ENCODE data around the gene CDS1. TPM values are rescaled to one million over a fixed set of nuclear protein-coding genes. Genes with fewer than 3 reads are reported as not detected.

The CDS1 gene
- total RNA-seq, 2 donors from 2014 or later = 0.27 to 0.63 TPM

DNA sequence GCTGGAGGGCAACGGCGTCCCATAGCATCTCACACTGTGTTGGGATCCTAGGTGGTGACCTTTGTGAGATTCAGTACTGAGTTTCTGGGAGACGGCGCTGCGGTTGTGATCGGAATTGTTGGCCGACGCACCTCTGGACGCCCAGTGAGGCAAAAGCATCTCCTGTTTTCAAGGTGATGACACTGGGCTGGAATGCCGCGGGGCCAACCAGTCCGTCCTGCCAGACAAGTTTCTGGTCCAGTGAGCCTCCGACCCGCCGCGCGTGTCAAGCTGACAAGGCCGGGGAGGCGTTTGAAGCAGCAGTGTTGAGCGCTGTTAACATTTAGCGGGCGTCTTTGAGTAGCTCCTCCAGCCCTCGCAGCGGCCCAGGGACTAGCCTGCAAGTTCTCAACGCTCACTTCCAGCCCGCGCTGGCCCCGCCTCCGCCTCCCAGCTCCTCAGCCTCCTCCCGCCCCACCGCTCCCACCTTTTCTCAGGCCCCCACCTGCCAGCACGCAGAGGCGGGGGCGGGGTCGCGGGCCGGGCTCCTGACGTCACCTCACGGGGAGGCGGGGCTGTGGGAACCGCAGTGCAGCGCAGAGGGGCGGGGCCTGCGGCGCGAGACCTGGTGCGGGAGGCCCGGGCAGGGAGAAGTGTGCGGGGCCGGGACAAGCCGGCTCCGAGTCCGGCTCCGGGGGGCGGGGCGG is 482 bp upstream of the CDS1 start:
- Histone ChIP-seq H3K36me3 (no peaks in the 10 kb centered on the region), H3K27me3 (replicated peaks; ENCODE audit: insufficient read depth) (no peaks in the 10 kb centered on the region), H3K4me1 (ENCODE audit: control insufficient read depth in 1 of 2, low read depth in 2 of 2) (peaks cover 0 to 10% of the 10 kb centered on the region in 2 donors), H3K9me3 (no peaks in the 10 kb centered on the region), H3K27ac (no peak overlapping the region), H3K4me3 (peak overlapping the region; percentile 77)
- TF ChIP-seq, protein P1, sequence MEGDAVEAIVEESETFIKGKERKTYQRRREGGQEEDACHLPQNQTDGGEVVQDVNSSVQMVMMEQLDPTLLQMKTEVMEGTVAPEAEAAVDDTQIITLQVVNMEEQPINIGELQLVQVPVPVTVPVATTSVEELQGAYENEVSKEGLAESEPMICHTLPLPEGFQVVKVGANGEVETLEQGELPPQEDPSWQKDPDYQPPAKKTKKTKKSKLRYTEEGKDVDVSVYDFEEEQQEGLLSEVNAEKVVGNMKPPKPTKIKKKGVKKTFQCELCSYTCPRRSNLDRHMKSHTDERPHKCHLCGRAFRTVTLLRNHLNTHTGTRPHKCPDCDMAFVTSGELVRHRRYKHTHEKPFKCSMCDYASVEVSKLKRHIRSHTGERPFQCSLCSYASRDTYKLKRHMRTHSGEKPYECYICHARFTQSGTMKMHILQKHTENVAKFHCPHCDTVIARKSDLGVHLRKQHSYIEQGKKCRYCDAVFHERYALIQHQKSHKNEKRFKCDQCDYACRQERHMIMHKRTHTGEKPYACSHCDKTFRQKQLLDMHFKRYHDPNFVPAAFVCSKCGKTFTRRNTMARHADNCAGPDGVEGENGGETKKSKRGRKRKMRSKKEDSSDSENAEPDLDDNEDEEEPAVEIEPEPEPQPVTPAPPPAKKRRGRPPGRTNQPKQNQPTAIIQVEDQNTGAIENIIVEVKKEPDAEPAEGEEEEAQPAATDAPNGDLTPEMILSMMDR (IDR thresholded peaks at IDR 0.05) = no peak
- no peak for ATAC-seq (ENCODE audit: insufficient number of reproducible peaks, low FRiP score, low read depth)
- DNase-seq (ENCODE audit: low spot score) = peak; percentile 43

DNA sequence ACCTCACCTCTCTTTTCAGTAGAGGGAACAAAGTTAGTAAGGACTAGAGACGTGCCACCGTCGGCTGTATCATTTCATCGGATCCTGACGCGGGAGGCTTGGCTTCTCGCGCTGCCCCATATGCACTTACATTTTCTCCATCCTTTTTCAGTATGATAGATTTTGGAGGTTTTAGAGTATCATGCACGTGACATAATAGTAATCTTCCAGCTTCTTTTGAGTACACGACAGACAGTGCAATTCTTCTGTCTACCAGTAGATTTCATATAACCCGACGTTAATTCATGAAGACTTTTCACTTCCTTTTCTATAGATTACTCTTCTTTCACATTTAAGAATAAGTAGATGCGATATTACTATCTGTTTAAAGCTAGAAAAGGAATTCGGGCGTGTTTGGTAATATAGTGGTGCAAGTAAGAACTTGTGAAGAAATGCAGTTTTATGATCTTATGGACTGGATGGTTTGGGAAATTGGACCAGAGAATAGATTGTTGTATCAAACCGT is 1.0 kb downstream of the CDS1 start:
- no peaks in the 10 kb centered on the region for H3K36me3 ChIP-seq
- peaks cover 0 to 10% of the 10 kb centered on the region in 2 donors for H3K4me1 ChIP-seq (ENCODE audit: control insufficient read depth in 1 of 2, low read depth in 2 of 2)
- peak overlapping the region; percentile 77 for H3K4me3 ChIP-seq
- TF ChIP-seq, protein P1 (IDR thresholded peaks at IDR 0.05) = peak; percentile 9
- ATAC-seq (ENCODE audit: insufficient number of reproducible peaks, low FRiP score, low read depth) = no peak
- no peak for DNase-seq (ENCODE audit: low spot score)
- H3K27me3 ChIP-seq (replicated peaks; ENCODE audit: insufficient read depth) = no peaks in the 10 kb centered on the region
- no peak overlapping the region for H3K27ac ChIP-seq
- no peaks in the 10 kb centered on the region for H3K9me3 ChIP-seq

DNA sequence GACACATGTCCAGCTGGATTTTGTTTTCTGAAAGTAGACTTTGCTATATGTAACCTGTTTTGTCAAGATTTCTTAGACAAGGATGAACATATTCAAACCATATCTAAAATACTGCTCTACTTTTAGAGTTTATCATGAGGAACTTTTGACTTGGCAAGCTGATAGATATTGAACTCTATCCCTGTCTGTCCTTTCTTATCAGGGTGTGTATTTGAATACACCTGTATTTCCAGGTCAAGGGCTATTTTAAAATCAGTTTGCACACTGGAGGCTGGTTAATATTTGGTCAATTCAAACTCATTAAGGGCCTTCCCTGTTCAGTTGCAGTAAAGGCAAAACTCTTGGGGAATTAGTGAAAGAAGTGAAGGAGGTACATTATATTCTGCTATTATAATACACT is 2.3 kb downstream of the CDS1 start:
- no peak overlapping the region for H3K27ac ChIP-seq
- ATAC-seq (ENCODE audit: insufficient number of reproducible peaks, low FRiP score, low read depth) = no peak
- H3K4me1 ChIP-seq (ENCODE audit: control insufficient read depth in 1 of 2, low read depth in 2 of 2) = peaks cover 0 to 10% of the 10 kb centered on the region in 2 donors
- TF ChIP-seq, protein P1 (IDR thresholded peaks at IDR 0.05) = no peak
- no peaks in the 10 kb centered on the region for H3K27me3 ChIP-seq (replicated peaks; ENCODE audit: insufficient read depth)
- H3K9me3 ChIP-seq = no peaks in the 10 kb centered on the region
- no peaks in the 10 kb centered on the region for H3K36me3 ChIP-seq
- no peak overlapping the region for H3K4me3 ChIP-seq
- DNase-seq (ENCODE audit: low spot score) = no peak

DNA sequence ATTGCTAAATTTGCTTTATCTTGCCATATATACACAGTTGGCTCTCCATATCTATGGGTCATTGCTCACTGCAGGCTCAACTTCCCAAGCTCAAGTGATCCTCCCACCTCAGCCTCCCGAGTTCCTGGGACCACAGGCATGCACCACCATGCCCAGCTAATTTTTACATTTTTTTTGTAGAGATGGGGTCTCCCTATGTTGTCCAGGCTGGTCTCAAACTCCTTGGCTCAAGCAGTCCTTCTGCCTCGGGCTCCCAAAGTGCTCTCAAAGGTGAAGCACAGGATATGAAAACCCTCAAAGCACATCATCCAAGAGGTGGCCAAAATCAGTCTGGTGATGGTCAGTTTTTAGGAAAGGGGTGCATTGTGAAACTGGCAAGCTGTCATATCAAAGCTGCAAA is 11.8 kb downstream of the CDS1 start:
- Histone ChIP-seq H3K27me3 (replicated peaks; ENCODE audit: insufficient read depth) (no peaks in the 10 kb centered on the region), H3K4me3 (no peak overlapping the region), H3K9me3 (no peaks in the 10 kb centered on the region), H3K27ac (no peak overlapping the region), H3K36me3 (no peaks in the 10 kb centered on the region), H3K4me1 (ENCODE audit: control insufficient read depth in 1 of 2, low read depth in 2 of 2) (no peaks in the 10 kb centered on the region)
- ATAC-seq (ENCODE audit: insufficient number of reproducible peaks, low FRiP score, low read depth) = no peak
- no peak for DNase-seq (ENCODE audit: low spot score)
- TF ChIP-seq, protein P1 (IDR thresholded peaks at IDR 0.05) = no peak

DNA sequence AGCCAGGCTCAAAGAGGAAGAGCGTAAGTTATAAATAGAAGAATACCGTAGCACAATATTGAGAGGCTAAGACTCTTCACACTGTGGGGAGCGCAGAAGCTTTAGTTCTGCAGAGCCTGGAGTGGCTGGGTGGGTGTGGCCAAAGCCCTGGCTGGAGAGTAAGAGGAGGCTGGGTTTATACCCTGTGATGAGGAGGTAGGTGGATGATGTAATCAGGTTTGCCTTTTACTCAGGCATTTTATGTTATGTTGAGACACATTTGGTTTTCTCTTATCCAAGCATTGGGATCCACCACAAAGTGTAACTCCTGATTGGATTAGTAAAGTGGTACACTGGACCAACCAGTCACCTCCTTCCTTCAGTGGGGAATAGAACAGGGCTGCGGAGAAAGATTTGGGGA is 13.9 kb downstream of the CDS1 start:
- Histone ChIP-seq H3K4me3 (no peak overlapping the region), H3K27ac (no peak overlapping the region), H3K27me3 (replicated peaks; ENCODE audit: insufficient read depth) (no peaks in the 10 kb centered on the region), H3K9me3 (no peaks in the 10 kb centered on the region), H3K36me3 (no peaks in the 10 kb centered on the region), H3K4me1 (ENCODE audit: control insufficient read depth in 1 of 2, low read depth in 2 of 2) (no peaks in the 10 kb centered on the region)
- no peak for DNase-seq (ENCODE audit: low spot score)
- no peak for ATAC-seq (ENCODE audit: insufficient number of reproducible peaks, low FRiP score, low read depth)
- TF ChIP-seq, protein P1 (IDR thresholded peaks at IDR 0.05) = no peak

Measured in thoracic aorta (tissue), 2 donors.